ENCODE measurements around the gene PKN1. TPM values are rescaled to one million over a fixed set of nuclear protein-coding genes. Genes with fewer than 3 reads are reported as not detected.

PKN1 gene
- total and polyA plus RNA-seq, 9 of the 15 experiments (the other 6 are each of a cell fraction or from before 2014, with no cell fraction given): 0.30 to 228 (median 77.5) TPM

DNA sequence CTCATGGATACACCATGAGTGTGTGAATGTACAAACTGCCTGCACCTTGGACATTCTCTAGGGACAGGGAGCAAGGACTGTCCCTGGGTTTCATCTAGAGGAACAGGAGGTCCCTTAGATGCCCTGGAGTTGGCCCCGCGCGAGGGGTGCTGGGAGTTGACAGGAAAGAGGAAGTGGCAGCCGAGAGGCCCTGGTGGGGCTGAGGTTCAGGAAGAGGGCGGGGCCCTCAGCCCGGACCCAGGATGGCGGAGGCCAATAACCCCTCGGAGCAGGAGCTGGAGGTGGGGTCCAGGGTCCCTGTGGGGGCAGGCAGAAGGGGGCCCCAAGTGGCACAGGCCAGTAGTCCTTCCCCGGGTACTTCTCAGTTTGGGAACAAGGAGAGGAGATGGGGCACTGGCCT is 6.9 kb downstream of the PKN1 start (continued):
- peak; percentile 26; the same call in 1 of the 2 replicates for TF ChIP-seq HINFP (tag; conservative IDR thresholded peaks at IDR 0.05; ENCODE audit: low read depth)
- TF ChIP-seq ZNF512 (tag; IDR thresholded peaks at IDR 0.05): no peak
- TF ChIP-seq CBX3 (IDR thresholded peaks at IDR 0.05; ENCODE audit: borderline replicate concordance in 1 of 2, low read length in 2 of 2): no peak
- 0 out of 2 replicates have a peak, but pooled peaks have one; percentile 33 for TF ChIP-seq GABPB1 (CRISPR knock-in tag; IDR thresholded peaks at IDR 0.05)
- TF ChIP-seq L3MBTL2 (IDR thresholded peaks at IDR 0.05): peak; percentile 35; the same call in 1 of the 2 replicates
- TF ChIP-seq, protein P1, sequence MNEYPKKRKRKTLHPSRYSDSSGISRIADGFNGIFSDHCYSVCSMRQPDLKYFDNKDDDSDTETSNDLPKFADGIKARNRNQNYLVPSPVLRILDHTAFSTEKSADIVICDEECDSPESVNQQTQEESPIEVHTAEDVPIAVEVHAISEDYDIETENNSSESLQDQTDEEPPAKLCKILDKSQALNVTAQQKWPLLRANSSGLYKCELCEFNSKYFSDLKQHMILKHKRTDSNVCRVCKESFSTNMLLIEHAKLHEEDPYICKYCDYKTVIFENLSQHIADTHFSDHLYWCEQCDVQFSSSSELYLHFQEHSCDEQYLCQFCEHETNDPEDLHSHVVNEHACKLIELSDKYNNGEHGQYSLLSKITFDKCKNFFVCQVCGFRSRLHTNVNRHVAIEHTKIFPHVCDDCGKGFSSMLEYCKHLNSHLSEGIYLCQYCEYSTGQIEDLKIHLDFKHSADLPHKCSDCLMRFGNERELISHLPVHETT (CRISPR knock-in tag; conservative IDR thresholded peaks at IDR 0.05 in 1 of 2, IDR thresholded peaks at IDR 0.05 in 1 of 2): peak in 1 of 2 experiments; percentile 81; a peak in 1 of 4 replicates
- TF ChIP-seq, protein P2, sequence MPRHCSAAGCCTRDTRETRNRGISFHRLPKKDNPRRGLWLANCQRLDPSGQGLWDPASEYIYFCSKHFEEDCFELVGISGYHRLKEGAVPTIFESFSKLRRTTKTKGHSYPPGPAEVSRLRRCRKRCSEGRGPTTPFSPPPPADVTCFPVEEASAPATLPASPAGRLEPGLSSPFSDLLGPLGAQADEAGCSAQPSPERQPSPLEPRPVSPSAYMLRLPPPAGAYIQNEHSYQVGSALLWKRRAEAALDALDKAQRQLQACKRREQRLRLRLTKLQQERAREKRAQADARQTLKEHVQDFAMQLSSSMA (CRISPR knock-in tag; IDR thresholded peaks at IDR 0.05): no peak
- TF ChIP-seq NUFIP1 (IDR thresholded peaks at IDR 0.05; ENCODE audit: partially characterized antibody): no peak
- no peak for TF ChIP-seq ID3 (CRISPR knock-in tag; IDR thresholded peaks at IDR 0.05)
- TF ChIP-seq ID3 (tag; IDR thresholded peaks at IDR 0.05): peak; percentile 62; the same call in 1 of the 2 replicates
- TF ChIP-seq RREB1 (CRISPR knock-in tag; IDR thresholded peaks at IDR 0.05): no peak
- no peak for TF ChIP-seq ZNF174 (CRISPR knock-in tag; IDR thresholded peaks at IDR 0.05)
- no peak for TF ChIP-seq ZFP30 (CRISPR knock-in tag; IDR thresholded peaks at IDR 0.05; ENCODE audit: borderline replicate concordance)
- no peak for TF ChIP-seq MAFF (IDR thresholded peaks at IDR 0.05; ENCODE audit: low read length)
